Measurements from ENCODE around the gene FABP2.
"Not testable (repeated sequence)": the region's sequence is repeated elsewhere in the genome, so short reads cannot be mapped to it uniquely, and the experiment has no call there.

FABP2 gene

GRCh38 chr4:119307606-119308005, 14.3 kb downstream of the FABP2 start:
- DNase-seq = no peak

- no peak for DNase-seq
Measured at GRCh38 chr4:119304431-119304830, 17.5 kb downstream of the FABP2 start.

GRCh38 chr4:119303587-119304305, 18.2 kb downstream of the FABP2 start:
- no peak for DNase-seq

- no peak for DNase-seq
Measured at GRCh38 chr4:119302073-119302832, 19.7 kb downstream of the FABP2 start.

- no peak for DNase-seq
Measured at GRCh38 chr4:119300101-119300978, 21.6 kb downstream of the FABP2 start.

GRCh38 chr4:119299741-119300100, 22.2 kb downstream of the FABP2 start:
- DNase-seq = no peak

GRCh38 chr4:119299260-119299671, 22.7 kb downstream of the FABP2 start:
- no peak for DNase-seq

GRCh38 chr4:119297795-119298194, 24.1 kb downstream of the FABP2 start:
- no peak for DNase-seq

GRCh38 chr4:119296356-119296755, 25.6 kb downstream of the FABP2 start:
- no peak for DNase-seq

- DNase-seq = no peak
Measured at GRCh38 chr4:119290598-119290997, 31.3 kb downstream of the FABP2 start.

GRCh38 chr4:119289313-119289712, 32.6 kb downstream of the FABP2 start:
- DNase-seq = no peak

GRCh38 chr4:119286377-119287002, 35.4 kb downstream of the FABP2 start:
- no peak for DNase-seq

- no peak for DNase-seq
Measured at GRCh38 chr4:119284876-119285780, 36.8 kb downstream of the FABP2 start.

- no peak for DNase-seq
Measured at GRCh38 chr4:119281393-119281792, 40.5 kb downstream of the FABP2 start.

GRCh38 chr4:119279945-119280344, 42.0 kb downstream of the FABP2 start:
- DNase-seq = not testable (repeated sequence)

GRCh38 chr4:119279541-119279940, 42.4 kb downstream of the FABP2 start:
- DNase-seq = not testable (repeated sequence)

GRCh38 chr4:119271361-119272085, 50.4 kb downstream of the FABP2 start:
- DNase-seq = no peak

- no peak for DNase-seq
Measured at GRCh38 chr4:119268466-119268865, 53.5 kb downstream of the FABP2 start.
